Germinal center (tissue), 1 donor: ENCODE results near the gene TRIM7.
"Not testable (repeated sequence)": the region's sequence is repeated elsewhere in the genome, so short reads cannot be mapped to it uniquely, and the experiment has no call there.

Experiments used
- DNase-seq: peaks from one replicate; pipeline ENCODE4 v3.0.0; 2012; ENCODE audit warnings: mixed read lengths, low spot score

Gene TRIM7

GRCh38 chr5:181212934-181213333, 7.9 kb upstream of the TRIM7 start:
- no peak for DNase-seq

GRCh38 chr5:181212080-181212479, 7.1 kb upstream of the TRIM7 start:
- DNase-seq = no peak

GRCh38 chr5:181211208-181211607, 6.2 kb upstream of the TRIM7 start:
- DNase-seq = no peak

- DNase-seq = not testable (repeated sequence)
These were observed 5.7 kb upstream of the TRIM7 start for GRCh38 chr5:181210698-181211097.

- not testable (repeated sequence) for DNase-seq
These were observed 5.2 kb upstream of the TRIM7 start for GRCh38 chr5:181210148-181210547.

- DNase-seq = not testable (repeated sequence)
These were observed 4.0 kb upstream of the TRIM7 start for GRCh38 chr5:181209006-181209405.

- no peak for DNase-seq
These were observed 2.9 kb upstream of the TRIM7 start for GRCh38 chr5:181207960-181208253.

- no peak for DNase-seq
These were observed 2.4 kb upstream of the TRIM7 start for GRCh38 chr5:181207214-181207959.

- DNase-seq = no peak
These were observed 1.0 kb upstream of the TRIM7 start for GRCh38 chr5:181205761-181206649.

GRCh38 chr5:181204113-181204825, 727 bp downstream of the TRIM7 start:
- DNase-seq = no peak

- no peak for DNase-seq
These were observed 1.3 kb downstream of the TRIM7 start for GRCh38 chr5:181203777-181204112.

GRCh38 chr5:181203093-181203711, 1.8 kb downstream of the TRIM7 start:
- DNase-seq = no peak

- DNase-seq = no peak
These were observed 4.2 kb downstream of the TRIM7 start for GRCh38 chr5:181200816-181201215.

- DNase-seq = no peak
These were observed 4.9 kb downstream of the TRIM7 start for GRCh38 chr5:181199881-181200638.

- no peak for DNase-seq
These were observed 6.0 kb downstream of the TRIM7 start for GRCh38 chr5:181198905-181199519.

GRCh38 chr5:181198106-181198685, 6.8 kb downstream of the TRIM7 start:
- DNase-seq = no peak

- DNase-seq = no peak
These were observed 7.6 kb downstream of the TRIM7 start for GRCh38 chr5:181197326-181197951.

- no peak for DNase-seq
These were observed 9.7 kb downstream of the TRIM7 start for GRCh38 chr5:181195249-181195761.

- no peak for DNase-seq
These were observed 10.3 kb downstream of the TRIM7 start for GRCh38 chr5:181194489-181195248.
